HG02610 (cell line): Measurements from ENCODE around the gene MAN1C1.

Source experiments
- ATAC-seq: cut with Tn5 transposase; IDR thresholded peaks from one replicate; pipeline ENCODE4 v1.9.1; 2021; ENCODE audit warnings: mild to moderate bottlenecking, moderate library complexity; ENCODE audit not compliant: unreplicated experiment

The MAN1C1 gene

DNA sequence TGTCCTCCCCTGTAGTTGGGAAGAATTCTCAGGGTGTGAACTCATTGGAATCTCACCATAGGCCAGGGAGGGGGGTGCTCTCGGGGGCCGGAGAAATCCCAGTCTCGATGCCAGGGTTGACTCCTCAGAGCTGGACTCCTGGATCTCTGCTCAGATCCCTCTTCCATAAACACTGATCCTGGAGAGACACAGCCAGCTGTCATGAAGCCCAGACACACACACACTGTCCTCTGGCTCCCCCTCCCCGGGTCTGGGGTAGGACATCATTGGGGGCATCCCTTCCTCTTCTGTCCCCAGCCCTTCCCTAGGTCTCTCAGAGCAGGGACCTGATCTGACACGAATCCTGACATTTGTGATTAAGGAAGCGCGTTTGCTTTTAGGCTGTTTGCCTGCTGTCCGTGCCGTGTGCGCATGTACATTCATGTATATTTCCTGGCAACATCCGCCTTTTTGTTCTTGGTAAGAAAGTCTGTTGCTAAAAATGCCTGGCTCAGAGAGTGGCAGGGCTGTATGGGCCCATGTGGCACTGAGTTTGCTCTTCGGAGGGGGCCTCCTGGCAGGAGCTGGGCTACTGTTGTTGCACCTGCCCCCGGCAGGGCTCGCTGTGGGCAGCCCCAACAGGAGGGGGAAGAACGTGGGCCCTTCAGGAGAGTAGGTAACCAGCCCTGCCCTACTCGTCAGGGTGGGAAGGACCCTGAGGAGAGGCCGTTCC lies 138.0 kb downstream of the MAN1C1 start:
- ATAC-seq = no peak

DNA sequence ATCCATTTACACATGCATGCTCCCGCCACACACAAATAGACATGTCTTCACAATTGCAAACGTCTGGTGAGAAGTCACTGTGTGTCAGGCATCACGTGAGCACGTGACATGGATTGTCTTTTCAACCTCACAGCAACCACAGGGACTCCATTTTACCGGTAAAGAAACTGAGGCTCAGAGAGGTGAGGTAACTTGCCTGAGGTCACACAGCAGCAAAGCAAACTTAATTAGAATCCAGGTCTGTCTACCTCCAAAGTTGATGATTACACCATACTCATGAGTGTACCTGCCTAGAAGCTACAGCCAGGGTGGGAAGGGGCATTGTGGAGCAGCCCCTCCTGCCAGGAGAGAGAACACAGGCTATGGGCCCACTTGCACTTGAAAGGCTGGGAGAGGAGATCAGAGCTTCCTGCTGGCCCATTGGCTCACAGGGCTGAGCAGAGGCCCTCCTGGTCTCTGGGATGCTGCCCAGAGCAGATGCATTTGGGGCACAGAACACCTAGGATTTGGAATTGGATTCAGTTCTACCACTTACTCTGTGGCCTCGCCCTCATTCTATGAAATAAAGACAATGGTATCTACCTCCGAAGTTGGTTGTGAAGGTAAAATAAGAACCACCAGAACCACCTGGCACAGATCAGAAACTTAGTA lies 139.0 kb downstream of the MAN1C1 start:
- ATAC-seq = no peak

- ATAC-seq = no peak
Observed at GRCh38 chr1:25756215-25756614, 139.6 kb downstream of the MAN1C1 start.

DNA sequence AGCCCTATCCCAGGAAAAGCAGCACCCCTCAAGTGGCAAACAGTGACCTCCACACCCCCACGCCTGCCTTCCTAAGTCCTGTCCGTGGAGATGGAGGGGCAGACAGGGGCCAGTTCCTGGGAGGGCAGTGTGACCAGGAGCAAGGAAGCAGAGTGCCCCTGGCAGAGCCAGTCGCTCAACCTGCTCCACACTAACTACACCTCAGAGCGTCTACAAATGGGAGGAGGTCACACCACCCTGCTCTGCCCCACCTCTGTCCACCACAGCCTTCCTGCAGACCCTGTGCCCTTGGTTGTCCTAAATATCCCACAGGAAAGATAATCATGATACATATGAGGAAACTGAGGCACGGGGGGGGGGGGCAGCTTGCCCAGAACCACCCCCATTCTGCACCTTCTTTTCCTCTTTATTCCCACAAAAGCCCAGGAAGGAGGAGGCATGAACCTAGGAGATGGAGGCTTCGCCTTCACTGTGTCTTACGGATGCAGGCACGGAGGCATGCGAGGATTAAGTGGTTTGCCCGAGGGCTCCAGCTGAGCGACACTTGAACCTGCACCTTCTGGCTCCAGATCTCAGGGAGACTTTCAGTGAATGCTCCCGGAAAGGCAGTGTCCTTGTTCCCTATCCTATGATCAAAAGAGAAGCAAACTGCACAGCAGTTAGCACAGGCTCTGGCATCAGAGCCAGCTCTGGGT lies 140.7 kb downstream of the MAN1C1 start:
- ATAC-seq = no peak

- no peak for ATAC-seq
Observed at GRCh38 chr1:25757846-25758185, 141.2 kb downstream of the MAN1C1 start.

GRCh38 chr1:25758466-25759070 lies 142.0 kb downstream of the MAN1C1 start:
- no peak for ATAC-seq

DNA sequence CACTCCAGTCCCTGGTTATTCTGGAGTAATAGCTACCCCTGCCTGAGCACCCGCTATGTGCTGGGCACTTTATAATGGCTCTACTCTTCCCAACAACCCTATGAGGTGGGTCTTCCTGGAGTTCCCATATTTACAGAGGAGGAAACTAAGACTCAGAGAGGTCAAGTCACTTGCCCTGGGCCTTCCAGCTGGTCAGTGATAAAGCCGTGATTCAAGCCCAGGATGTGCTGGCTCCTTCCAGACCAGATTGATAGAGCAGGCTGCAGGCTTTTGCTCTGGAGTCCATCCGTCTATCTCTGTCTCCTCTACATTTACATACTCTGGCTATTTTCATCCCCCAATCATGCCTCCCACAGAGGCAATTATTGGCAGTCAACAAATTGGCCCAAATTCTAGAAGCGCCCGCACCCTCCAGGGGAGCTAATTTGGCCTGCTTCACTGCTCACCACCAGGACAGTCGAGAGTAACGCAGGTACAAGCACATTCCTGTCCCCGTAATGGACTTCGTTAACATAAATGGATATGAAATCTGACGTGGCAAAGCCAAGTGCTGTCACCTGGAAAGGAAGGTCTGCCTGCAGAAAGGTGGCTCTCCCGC lies 143.6 kb downstream of the MAN1C1 start:
- no peak for ATAC-seq

- ATAC-seq = no peak
Observed at GRCh38 chr1:25760871-25761270, 144.3 kb downstream of the MAN1C1 start.

GRCh38 chr1:25763493-25763892 lies 146.9 kb downstream of the MAN1C1 start:
- ATAC-seq = no peak

DNA sequence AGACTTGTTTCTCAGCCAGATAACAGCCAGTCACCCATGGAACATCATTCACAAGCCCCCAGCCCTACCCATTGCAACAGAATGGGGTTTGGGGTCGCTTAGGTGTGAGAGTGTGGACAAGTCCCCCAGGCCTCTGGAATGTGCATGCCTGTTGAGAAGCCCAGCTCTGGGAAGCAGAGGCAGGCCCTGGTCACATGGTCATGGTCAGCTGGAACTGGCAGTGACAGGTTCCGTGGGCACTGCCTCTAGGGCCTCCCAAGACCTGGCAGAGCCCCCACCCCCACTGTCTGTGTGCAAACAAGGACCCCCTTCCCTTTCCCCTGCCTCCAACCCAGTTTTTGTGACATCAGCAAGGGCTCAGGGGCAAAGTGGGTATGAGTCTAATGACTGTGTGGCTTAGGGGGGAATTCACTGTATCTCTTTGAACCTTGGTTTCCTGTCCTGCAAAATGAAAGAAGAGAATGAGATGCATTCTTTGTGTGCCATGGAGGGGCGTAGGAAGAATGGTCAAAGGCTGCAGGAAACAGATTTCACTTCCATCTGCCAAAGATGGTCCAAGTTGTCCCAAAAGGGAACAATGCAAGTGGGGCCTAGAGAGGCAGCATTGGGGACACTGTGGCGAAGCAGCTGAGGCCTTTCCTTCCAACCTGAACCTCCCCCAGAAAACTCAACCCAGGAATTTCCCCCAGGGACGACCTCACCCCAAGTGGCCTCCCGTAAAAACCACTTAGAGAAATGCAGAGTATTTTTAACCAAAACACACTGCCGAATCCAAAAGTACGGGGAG lies 148.7 kb downstream of the MAN1C1 start:
- no peak for ATAC-seq

GRCh38 chr1:25765923-25766589 lies 149.5 kb downstream of the MAN1C1 start:
- ATAC-seq = no peak

- no peak for ATAC-seq
Observed at GRCh38 chr1:25766721-25767436, 150.3 kb downstream of the MAN1C1 start.

- ATAC-seq = no peak
Observed at GRCh38 chr1:25767437-25767770, 150.8 kb downstream of the MAN1C1 start.

DNA sequence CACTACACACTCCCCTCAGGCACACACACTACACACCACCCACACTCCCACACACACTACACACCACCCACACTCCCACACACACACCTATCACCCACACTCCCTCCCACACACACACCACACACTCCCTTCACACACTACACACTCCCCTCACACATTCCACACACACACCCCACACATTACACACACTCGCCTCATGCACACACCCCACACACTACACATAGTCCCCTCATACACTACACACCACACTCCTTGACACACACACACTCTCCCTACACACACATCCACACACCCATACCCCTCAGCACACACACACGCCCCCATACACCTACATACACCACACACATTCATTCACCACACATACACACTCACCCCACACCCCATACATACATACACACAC lies 152.4 kb downstream of the MAN1C1 start:
- ATAC-seq = no peak

- no peak for ATAC-seq
Observed at GRCh38 chr1:25769625-25770383, 153.2 kb downstream of the MAN1C1 start.

GRCh38 chr1:25770541-25771220 lies 154.1 kb downstream of the MAN1C1 start:
- ATAC-seq = no peak

DNA sequence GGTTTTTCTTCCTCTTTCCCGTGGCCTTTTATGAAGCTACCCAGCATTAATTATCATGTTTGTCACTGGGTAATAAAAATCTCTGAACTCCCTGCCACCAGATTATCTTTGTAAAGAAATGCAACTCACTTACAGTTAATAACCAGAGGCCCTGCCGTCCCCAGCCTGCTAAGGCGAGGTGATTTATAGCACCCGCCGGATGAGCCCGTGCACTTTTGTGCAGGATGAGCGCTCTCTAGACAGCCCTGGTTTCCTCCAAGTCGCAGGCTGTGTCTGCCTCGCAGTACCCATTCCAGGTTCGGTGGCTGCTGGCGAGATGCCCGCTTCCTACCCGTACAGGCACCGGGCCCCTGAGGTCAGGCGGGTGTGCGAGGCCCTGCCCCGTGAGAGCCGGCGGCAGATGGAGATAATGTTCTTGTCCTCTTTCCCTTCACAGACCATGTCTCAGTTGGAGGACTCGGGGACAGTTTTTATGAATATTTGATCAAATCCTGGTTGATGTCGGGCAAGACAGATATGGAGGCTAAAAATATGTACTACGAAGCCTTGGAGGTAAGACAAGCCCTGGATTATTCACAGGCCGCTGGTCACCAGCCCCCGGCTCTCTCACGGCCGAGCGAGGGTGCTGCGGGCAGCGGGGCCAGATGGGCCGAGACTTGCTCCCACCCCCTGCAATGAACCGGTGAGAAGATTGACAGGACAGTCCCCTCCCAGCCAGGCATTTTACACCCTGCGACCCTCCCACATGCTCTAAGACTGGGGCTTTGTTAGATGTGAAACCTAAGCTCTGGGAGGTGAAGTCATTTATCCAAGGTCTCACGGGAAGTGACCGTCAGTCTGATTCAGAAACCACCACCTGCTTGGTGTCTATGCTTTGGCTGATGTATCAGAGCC lies 154.9 kb downstream of the MAN1C1 start:
- no peak for ATAC-seq
